Upper lobe of left lung (tissue), 4 donors: ENCODE data around the gene TEDC1.

Source experiments
- CTCF ChIP-seq, 6 experiments: fragments of 450-650 bp in 4 of 6; fragments of 200-600 bp in 2 of 6; sonication (generic) in 2 of 6; IDR thresholded peaks; one replicate each; pipeline ENCODE4 v1.5.1; 2016 to 2019; ENCODE audit warnings: antibody characterized with exemption in 6 of 6
- EP300 ChIP-seq, 4 donors: sonication (generic); formaldehyde crosslinking; IDR thresholded peaks; one replicate each; pipeline ENCODE4 v1.5.1; 2017; ENCODE audit warnings: antibody characterized with exemption in 4 of 4, control low read depth in 2 of 4
- POLR2A ChIP-seq, 4 donors: fragments of 450-650 bp; IDR thresholded peaks; one replicate each; pipeline ENCODE4 v1.5.1; 2016 to 2017; ENCODE audit warnings: antibody characterized with exemption in 4 of 4, mild to moderate bottlenecking in 2 of 4
- POLR2AphosphoS5 ChIP-seq, 2 donors: sonication (generic); formaldehyde crosslinking; IDR thresholded peaks; one replicate each; pipeline ENCODE4 v1.5.1; 2017; ENCODE audit warnings: antibody characterized with exemption in 2 of 2

GRCh38 chr14:105480807-105481801, 9.9 kb upstream of the TEDC1 start:
- TF ChIP-seq POLR2A (IDR thresholded peaks at IDR 0.05) (peak in 3 of 4 donors; percentile 56 to 71 (median 57)), CTCF (IDR thresholded peaks at IDR 0.05) (peak; percentile 96 to 100 (median 100)), EP300 (IDR thresholded peaks at IDR 0.05) (no peak), POLR2AphosphoS5 (IDR thresholded peaks at IDR 0.05) (peak; percentile 50 to 81)
